PC-9 (cell line): ENCODE data around the gene PSRC1. TPM values are rescaled to one million over a fixed set of nuclear protein-coding genes. Genes with fewer than 3 reads are reported as not detected.

Experiments used
- BruUV-seq: library from RNA; stranded (reverse); fragments of 400-500 nt; replicated peaks from 2 replicates; lab custom pipeline; 2021; lab: Mats Ljungman, UMichigan
- CTCF ChIA-PET: fragments of 300-600 bp; sonication (Branson Sonifier 250); formaldehyde crosslinking; loops from one replicate; lab custom pipeline; 2022; ENCODE audit warnings: antibody characterized with exemption; lab: Charles Lee
- POLR2A ChIA-PET: fragments of 300-600 bp; sonication (Branson Sonifier 250); formaldehyde crosslinking; loops from one replicate; lab custom pipeline; 2022; ENCODE audit warnings: antibody characterized with exemption; ENCODE audit not compliant: unreplicated experiment; lab: Charles Lee
- DNase-seq, 2 experiments: peaks; one replicate each; pipeline versions ENCODE4 v3.0.0 to v3.0.0-alpha.2; 2015 to 2022; ENCODE audit warnings: mixed read lengths in 1 of 2
- H2AFZ ChIP-seq: fragments of 200-600 bp; sonication (generic); 2 replicates; pipeline ENCODE4 v1.8.1; 2017; ENCODE audit warnings: antibody characterized with exemption
- H3F3A ChIP-seq: fragments of 200-600 bp; sonication (generic); 2 replicates; pipeline ENCODE4 v1.8.1; 2017; ENCODE audit warnings: antibody characterized with exemption, mild to moderate bottlenecking, low read depth; ENCODE audit not compliant: insufficient read depth
- H3K27ac ChIP-seq: fragments of 200-600 bp; sonication (generic); 2 replicates; pipeline ENCODE4 v1.6.1; 2016; ENCODE audit warnings: mixed run types
- H3K27me3 ChIP-seq: fragments of 200-600 bp; sonication (generic); 2 replicates; pipeline ENCODE4 v1.6.1; 2016; ENCODE audit warnings: low read depth, mixed run types; ENCODE audit not compliant: insufficient read depth
- H3K36me3 ChIP-seq: fragments of 200-600 bp; sonication (generic); 2 replicates; pipeline ENCODE4 v1.6.1; 2016; ENCODE audit warnings: low read depth, mixed run types
- H3K4me1 ChIP-seq: fragments of 200-600 bp; sonication (generic); replicated peaks from 2 replicates; pipeline ENCODE4 v1.6.1; 2016; ENCODE audit warnings: mixed run types; ENCODE audit not compliant: insufficient read depth
- H3K4me2 ChIP-seq: fragments of 200-600 bp; sonication (generic); 2 replicates; pipeline ENCODE4 v1.6.1; 2017; ENCODE audit warnings: mixed run types
- H3K4me3 ChIP-seq: fragments of 200-600 bp; sonication (generic); 2 replicates; pipeline ENCODE4 v1.6.1; 2016; ENCODE audit warnings: mixed run types
- H3K79me2 ChIP-seq: fragments of 200-600 bp; sonication (generic); 2 replicates; pipeline ENCODE4 v1.6.1; 2017; ENCODE audit warnings: low read depth, mixed run types
- H3K9me2 ChIP-seq: fragments of 200-600 bp; sonication (generic); 2 replicates; pipeline ENCODE4 v1.8.1; 2017; ENCODE audit warnings: mild to moderate bottlenecking; ENCODE audit not compliant: insufficient read depth
- H3K9me3 ChIP-seq: fragments of 200-600 bp; sonication (generic); 2 replicates; pipeline ENCODE4 v1.8.1; 2016; ENCODE audit warnings: low read depth; ENCODE audit not compliant: insufficient read depth
- H4K20me1 ChIP-seq: fragments of 200-600 bp; sonication (generic); 2 replicates; pipeline ENCODE4 v1.8.1; 2017; ENCODE audit not compliant: insufficient read depth
- EZH2 ChIP-seq: fragments of 200-600 bp; sonication (generic); IDR thresholded peaks from 2 replicates; pipeline ENCODE4 v1.8.0; 2017; ENCODE audit warnings: antibody characterized with exemption, low read depth
- intact Hi-C: fragments of 100-400 bp; cut with micrococcal nuclease; formaldehyde crosslinking; loops from one replicate; pipeline ENCODE4 v1.10.0; 2022; ENCODE audit not compliant: unreplicated experiment
- total RNA-seq: library from RNA; stranded (reverse); gene quantifications from 2 replicates; pipeline ENCODE4 v1.2.3, GENCODE V29; 2021
- TF ChIP-seq, protein P1 (sequence below): fragments of 200-600 bp; sonication (generic); conservative IDR thresholded peaks from 2 replicates; pipeline ENCODE4 v1.6.1; 2017; ENCODE audit warnings: mixed run types, antibody characterized with exemption, mild to moderate bottlenecking, moderate library complexity

Gene PSRC1
- total RNA-seq, 1 experiment from 2014 or later: 26.4 TPM

DNA sequence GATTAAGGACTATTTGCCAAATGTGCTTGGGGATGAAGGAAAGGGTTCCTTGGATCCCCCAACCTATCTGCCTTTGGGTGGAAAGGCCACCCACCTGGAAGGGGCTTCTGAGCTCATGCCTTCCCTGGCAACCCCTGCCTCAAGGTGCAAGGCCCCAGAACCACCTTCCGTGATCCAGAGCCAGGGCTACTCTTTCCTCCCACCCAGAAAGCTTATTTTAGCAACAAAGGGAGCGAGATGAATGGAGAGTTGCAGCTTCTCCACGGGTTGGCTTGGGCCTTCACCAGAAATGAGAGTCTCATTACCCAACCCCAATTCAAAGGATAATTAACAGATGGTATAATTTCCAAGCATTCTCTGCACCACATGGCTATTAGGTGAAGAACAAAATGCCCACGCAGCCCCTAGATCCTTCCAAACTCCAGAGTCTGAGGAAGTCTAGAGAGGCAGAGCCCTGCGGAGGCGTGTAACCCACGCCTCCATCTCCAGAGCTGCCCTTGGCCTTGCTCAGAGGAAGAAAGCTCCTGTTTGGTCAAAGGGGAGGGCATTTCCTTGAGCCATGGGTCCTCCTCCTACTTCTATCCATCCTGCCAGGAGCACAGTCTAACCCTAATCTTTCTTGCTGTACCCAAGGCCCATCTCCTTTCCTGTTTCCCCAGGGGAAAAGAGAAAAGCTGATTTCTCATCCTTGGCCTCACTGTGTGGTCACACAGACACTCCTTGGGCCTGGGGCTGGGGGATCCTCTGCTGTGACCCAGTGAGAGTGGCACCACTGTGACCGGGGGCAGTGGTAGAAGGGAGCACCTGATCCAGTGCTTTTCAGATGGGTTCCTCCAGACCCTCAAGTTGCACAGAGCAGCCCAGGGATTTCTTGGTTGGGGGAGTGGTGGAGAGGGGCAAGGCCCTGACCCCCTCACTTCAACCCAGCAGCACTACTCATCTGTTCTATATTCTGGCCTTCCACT is 35.3 kb downstream of the PSRC1 start:
- Histone ChIP-seq H3K27ac (no peak overlapping the region), H3K4me1 (peaks cover 12% of the 10 kb centered on the region), H4K20me1 (no peaks in the 10 kb centered on the region), H3K36me3 (no peaks in the 10 kb centered on the region), H3K79me2 (no peaks in the 10 kb centered on the region), H3K4me2 (no peak overlapping the region), H3K9me3 (no peaks in the 10 kb centered on the region), H3K4me3 (no peak overlapping the region), H3F3A (no peaks in the 10 kb centered on the region), H2AFZ (no peak overlapping the region), H3K27me3 (no peaks in the 10 kb centered on the region), H3K9me2 (no peaks in the 10 kb centered on the region)
- TF ChIP-seq EZH2: no peak
- TF ChIP-seq, protein P1, sequence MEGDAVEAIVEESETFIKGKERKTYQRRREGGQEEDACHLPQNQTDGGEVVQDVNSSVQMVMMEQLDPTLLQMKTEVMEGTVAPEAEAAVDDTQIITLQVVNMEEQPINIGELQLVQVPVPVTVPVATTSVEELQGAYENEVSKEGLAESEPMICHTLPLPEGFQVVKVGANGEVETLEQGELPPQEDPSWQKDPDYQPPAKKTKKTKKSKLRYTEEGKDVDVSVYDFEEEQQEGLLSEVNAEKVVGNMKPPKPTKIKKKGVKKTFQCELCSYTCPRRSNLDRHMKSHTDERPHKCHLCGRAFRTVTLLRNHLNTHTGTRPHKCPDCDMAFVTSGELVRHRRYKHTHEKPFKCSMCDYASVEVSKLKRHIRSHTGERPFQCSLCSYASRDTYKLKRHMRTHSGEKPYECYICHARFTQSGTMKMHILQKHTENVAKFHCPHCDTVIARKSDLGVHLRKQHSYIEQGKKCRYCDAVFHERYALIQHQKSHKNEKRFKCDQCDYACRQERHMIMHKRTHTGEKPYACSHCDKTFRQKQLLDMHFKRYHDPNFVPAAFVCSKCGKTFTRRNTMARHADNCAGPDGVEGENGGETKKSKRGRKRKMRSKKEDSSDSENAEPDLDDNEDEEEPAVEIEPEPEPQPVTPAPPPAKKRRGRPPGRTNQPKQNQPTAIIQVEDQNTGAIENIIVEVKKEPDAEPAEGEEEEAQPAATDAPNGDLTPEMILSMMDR: no peak
- POLR2A ChIA-PET: no interaction called here
- DNase-seq: no peak
- CTCF ChIA-PET: interaction anchor here (0.9 kb wide), 1 partner anchor 15 kb away, joined by 3 read pairs; no protein-coding TSS in a partner anchor
- no TSS peak for BruUV-seq
- intact Hi-C loops: no loop called here

DNA sequence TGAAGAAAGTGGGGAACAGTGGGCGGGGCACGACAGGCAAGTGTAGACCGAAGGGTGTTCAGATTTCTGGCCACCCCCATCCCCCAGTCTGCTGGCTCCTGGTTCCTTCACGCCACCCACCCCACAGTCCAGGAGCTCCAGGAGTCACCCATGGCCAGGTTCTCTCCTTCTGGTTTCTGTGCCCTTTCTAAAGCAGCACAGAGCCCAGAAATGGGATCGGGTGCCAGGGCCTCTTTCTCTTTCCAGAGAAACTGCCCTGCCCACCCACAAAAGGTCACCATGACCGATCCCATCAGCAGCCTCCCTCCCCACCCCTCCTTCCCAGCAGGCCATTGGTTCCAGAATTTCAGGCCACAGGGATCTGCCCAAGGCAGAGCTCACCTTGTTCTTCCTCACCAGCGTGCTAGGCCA is 36.8 kb downstream of the PSRC1 start:
- CTCF ChIA-PET: interaction anchor here (0.6 to 0.7 kb wide), 2 partner anchors 287 to 348 kb away, joined by 3 to 15 read pairs; no protein-coding TSS in a partner anchor
- no peak overlapping the region for H3K4me2 ChIP-seq
- intact Hi-C loops: no loop called here
- peaks cover 4% of the 10 kb centered on the region for H3F3A ChIP-seq
- H3K36me3 ChIP-seq: no peaks in the 10 kb centered on the region
- H2AFZ ChIP-seq: no peak overlapping the region
- H4K20me1 ChIP-seq: no peaks in the 10 kb centered on the region
- H3K27ac ChIP-seq: no peak overlapping the region
- no peak for DNase-seq
- TF ChIP-seq, protein P1: no peak
- no peak for TF ChIP-seq EZH2
- H3K9me2 ChIP-seq: no peaks in the 10 kb centered on the region
- BruUV-seq: no TSS peak
- H3K4me3 ChIP-seq: no peak overlapping the region
- no peaks in the 10 kb centered on the region for H3K9me3 ChIP-seq
- H3K4me1 ChIP-seq: peaks cover 18% of the 10 kb centered on the region
- H3K27me3 ChIP-seq: no peaks in the 10 kb centered on the region
- H3K79me2 ChIP-seq: no peaks in the 10 kb centered on the region
- POLR2A ChIA-PET: interaction anchor here (0.6 kb wide), 1 partner anchor 429 kb away, joined by 3 read pairs; no protein-coding TSS in a partner anchor

DNA sequence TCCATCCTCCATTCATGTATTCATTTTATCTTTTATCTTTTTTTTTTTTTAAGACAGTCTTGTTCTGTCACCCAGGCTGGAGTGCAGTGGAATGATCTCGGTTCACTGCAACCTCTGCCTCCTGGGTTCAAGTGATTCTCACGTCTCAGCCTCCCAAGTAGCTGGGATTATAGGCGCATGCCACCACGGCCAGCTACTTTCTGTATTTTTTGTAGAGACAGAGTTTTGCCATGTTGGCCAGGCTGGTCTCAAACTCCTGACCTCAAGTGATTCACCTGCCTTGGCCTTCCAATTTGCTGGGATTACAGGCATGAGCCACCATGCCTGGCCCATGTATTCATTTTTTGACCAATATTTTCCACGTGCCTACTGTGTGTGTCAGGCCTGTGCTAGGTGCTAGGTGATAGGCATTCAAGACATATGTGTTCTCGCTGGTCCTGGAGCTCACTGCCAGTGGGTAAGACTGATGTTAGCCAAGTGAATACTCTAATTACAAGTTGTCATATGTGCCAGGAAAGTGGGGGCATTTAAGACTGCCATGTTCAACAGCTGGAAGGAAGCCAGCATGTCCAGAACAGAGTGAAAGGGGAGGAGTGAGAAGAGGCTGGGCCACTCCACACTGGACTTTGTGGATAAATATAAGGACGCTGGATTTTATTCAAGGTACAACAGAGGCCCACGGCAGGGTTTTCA is 38.9 kb downstream of the PSRC1 start:
- H3K27ac ChIP-seq: no peak overlapping the region
- H3K4me2 ChIP-seq: no peak overlapping the region
- H3K9me2 ChIP-seq: no peaks in the 10 kb centered on the region
- no peak overlapping the region for H2AFZ ChIP-seq
- no TSS peak for BruUV-seq
- H3K9me3 ChIP-seq: no peaks in the 10 kb centered on the region
- ChIA-PET POLR2A (interaction anchor here (0.6 kb wide), 1 partner anchor 301 kb away, joined by 5 read pairs; no protein-coding TSS in a partner anchor), CTCF (interaction anchor here (0.7 kb wide), 1 partner anchor 550 kb away, joined by 3 read pairs; no protein-coding TSS in a partner anchor)
- H3K36me3 ChIP-seq: peaks cover 3% of the 10 kb centered on the region
- TF ChIP-seq EZH2: no peak
- TF ChIP-seq, protein P1: no peak
- no peak for DNase-seq
- peaks cover 24% of the 10 kb centered on the region for H3F3A ChIP-seq
- no peaks in the 10 kb centered on the region for H3K27me3 ChIP-seq
- intact Hi-C loops: no loop called here
- no peak overlapping the region for H3K4me3 ChIP-seq
- no peaks in the 10 kb centered on the region for H4K20me1 ChIP-seq
- no peaks in the 10 kb centered on the region for H3K79me2 ChIP-seq
- peaks cover 30% of the 10 kb centered on the region for H3K4me1 ChIP-seq
